PC-9 (cell line): ENCODE results near the gene PNPLA3. TPM values are rescaled to one million over a fixed set of nuclear protein-coding genes. Genes with fewer than 3 reads are reported as not detected.

Experiments used
- BruUV-seq: library from RNA; stranded (reverse); fragments of 400-500 nt; replicated peaks from 2 replicates; lab custom pipeline; 2021; lab: Mats Ljungman, UMichigan
- CTCF ChIA-PET: fragments of 300-600 bp; sonication (Branson Sonifier 250); formaldehyde crosslinking; loops from one replicate; lab custom pipeline; 2022; ENCODE audit warnings: antibody characterized with exemption; lab: Charles Lee
- POLR2A ChIA-PET: fragments of 300-600 bp; sonication (Branson Sonifier 250); formaldehyde crosslinking; loops from one replicate; lab custom pipeline; 2022; ENCODE audit warnings: antibody characterized with exemption; ENCODE audit not compliant: unreplicated experiment; lab: Charles Lee
- DNase-seq, 2 experiments: peaks; one replicate each; pipeline versions ENCODE4 v3.0.0 to v3.0.0-alpha.2; 2015 to 2022; ENCODE audit warnings: mixed read lengths in 1 of 2
- H2AFZ ChIP-seq: fragments of 200-600 bp; sonication (generic); 2 replicates; pipeline ENCODE4 v1.8.1; 2017; ENCODE audit warnings: antibody characterized with exemption
- H3F3A ChIP-seq: fragments of 200-600 bp; sonication (generic); 2 replicates; pipeline ENCODE4 v1.8.1; 2017; ENCODE audit warnings: antibody characterized with exemption, mild to moderate bottlenecking, low read depth; ENCODE audit not compliant: insufficient read depth
- H3K27ac ChIP-seq: fragments of 200-600 bp; sonication (generic); 2 replicates; pipeline ENCODE4 v1.6.1; 2016; ENCODE audit warnings: mixed run types
- H3K27me3 ChIP-seq: fragments of 200-600 bp; sonication (generic); 2 replicates; pipeline ENCODE4 v1.6.1; 2016; ENCODE audit warnings: low read depth, mixed run types; ENCODE audit not compliant: insufficient read depth
- H3K36me3 ChIP-seq: fragments of 200-600 bp; sonication (generic); 2 replicates; pipeline ENCODE4 v1.6.1; 2016; ENCODE audit warnings: low read depth, mixed run types
- H3K4me1 ChIP-seq: fragments of 200-600 bp; sonication (generic); replicated peaks from 2 replicates; pipeline ENCODE4 v1.6.1; 2016; ENCODE audit warnings: mixed run types; ENCODE audit not compliant: insufficient read depth
- H3K4me2 ChIP-seq: fragments of 200-600 bp; sonication (generic); 2 replicates; pipeline ENCODE4 v1.6.1; 2017; ENCODE audit warnings: mixed run types
- H3K4me3 ChIP-seq: fragments of 200-600 bp; sonication (generic); 2 replicates; pipeline ENCODE4 v1.6.1; 2016; ENCODE audit warnings: mixed run types
- H3K79me2 ChIP-seq: fragments of 200-600 bp; sonication (generic); 2 replicates; pipeline ENCODE4 v1.6.1; 2017; ENCODE audit warnings: low read depth, mixed run types
- H3K9me2 ChIP-seq: fragments of 200-600 bp; sonication (generic); 2 replicates; pipeline ENCODE4 v1.8.1; 2017; ENCODE audit warnings: mild to moderate bottlenecking; ENCODE audit not compliant: insufficient read depth
- H3K9me3 ChIP-seq: fragments of 200-600 bp; sonication (generic); 2 replicates; pipeline ENCODE4 v1.8.1; 2016; ENCODE audit warnings: low read depth; ENCODE audit not compliant: insufficient read depth
- H4K20me1 ChIP-seq: fragments of 200-600 bp; sonication (generic); 2 replicates; pipeline ENCODE4 v1.8.1; 2017; ENCODE audit not compliant: insufficient read depth
- CTCF ChIP-seq: fragments of 200-600 bp; sonication (generic); conservative IDR thresholded peaks from 2 replicates; pipeline ENCODE4 v1.6.1; 2017; ENCODE audit warnings: mixed run types, antibody characterized with exemption, mild to moderate bottlenecking, moderate library complexity
- EZH2 ChIP-seq: fragments of 200-600 bp; sonication (generic); IDR thresholded peaks from 2 replicates; pipeline ENCODE4 v1.8.0; 2017; ENCODE audit warnings: antibody characterized with exemption, low read depth
- intact Hi-C: fragments of 100-400 bp; cut with micrococcal nuclease; formaldehyde crosslinking; loops from one replicate; pipeline ENCODE4 v1.10.0; 2022; ENCODE audit not compliant: unreplicated experiment
- total RNA-seq: library from RNA; stranded (reverse); gene quantifications from 2 replicates; pipeline ENCODE4 v1.2.3, GENCODE V29; 2021

Gene PNPLA3
- total RNA-seq, 1 experiment from 2014 or later = 26.8 TPM

GRCh38 chr22:43880541-43880991, 43.0 kb upstream of the PNPLA3 start:
- Histone ChIP-seq H3K27me3 (peaks cover 51% of the 10 kb centered on the region), H3K36me3 (no peaks in the 10 kb centered on the region), H3F3A (no peaks in the 10 kb centered on the region), H3K4me1 (no peaks in the 10 kb centered on the region), H3K79me2 (no peaks in the 10 kb centered on the region), H3K4me2 (no peak overlapping the region), H3K27ac (no peak overlapping the region), H3K4me3 (no peak overlapping the region), H3K9me3 (no peaks in the 10 kb centered on the region), H3K9me2 (no peaks in the 10 kb centered on the region), H4K20me1 (no peaks in the 10 kb centered on the region), H2AFZ (no peak overlapping the region)
- intact Hi-C loops = no loop called here
- CTCF ChIA-PET = no interaction called here
- TF ChIP-seq EZH2 (no peak), CTCF (no peak)
- POLR2A ChIA-PET = no interaction called here
- DNase-seq = no peak
- BruUV-seq = no TSS peak

GRCh38 chr22:43881091-43882061, 42.2 kb upstream of the PNPLA3 start:
- Histone ChIP-seq H3K4me2 (no peak overlapping the region), H3K9me3 (no peaks in the 10 kb centered on the region), H3K9me2 (no peaks in the 10 kb centered on the region), H3K4me1 (no peaks in the 10 kb centered on the region), H3K27ac (no peak overlapping the region), H3K79me2 (no peaks in the 10 kb centered on the region), H4K20me1 (no peaks in the 10 kb centered on the region), H3K27me3 (peaks cover 50% of the 10 kb centered on the region), H3K36me3 (no peaks in the 10 kb centered on the region), H3K4me3 (no peak overlapping the region), H3F3A (no peaks in the 10 kb centered on the region), H2AFZ (no peak overlapping the region)
- intact Hi-C loops = no loop called here
- no peak for DNase-seq
- TF ChIP-seq CTCF = no peak
- TF ChIP-seq EZH2 = no peak
- POLR2A ChIA-PET = no interaction called here
- BruUV-seq = no TSS peak
- CTCF ChIA-PET = no interaction called here

- H3F3A ChIP-seq = no peaks in the 10 kb centered on the region
- peaks cover 50% of the 10 kb centered on the region for H3K27me3 ChIP-seq
- no peaks in the 10 kb centered on the region for H4K20me1 ChIP-seq
- no peaks in the 10 kb centered on the region for H3K79me2 ChIP-seq
- H3K9me2 ChIP-seq = no peaks in the 10 kb centered on the region
- no peak overlapping the region for H3K4me3 ChIP-seq
- H3K4me2 ChIP-seq = no peak overlapping the region
- BruUV-seq = no TSS peak
- DNase-seq = no peak
- H3K36me3 ChIP-seq = no peaks in the 10 kb centered on the region
- H3K9me3 ChIP-seq = no peaks in the 10 kb centered on the region
- no peaks in the 10 kb centered on the region for H3K4me1 ChIP-seq
- ChIA-PET CTCF (interaction anchor here (1.0 to 1.1 kb wide), 3 partner anchors 15 to 63 kb away, joined by 3 to 9 read pairs (median 3); no protein-coding TSS in a partner anchor), POLR2A (no interaction called here)
- H2AFZ ChIP-seq = no peak overlapping the region
- intact Hi-C loops = no loop called here
- no peak overlapping the region for H3K27ac ChIP-seq
- TF ChIP-seq EZH2 (no peak), CTCF (no peak)
These were observed 41.4 kb upstream of the PNPLA3 start for GRCh38 chr22:43882122-43882767.
